AG09309 (cell line): Measurements from ENCODE around the gene ZSCAN25.
"Not testable (repeated sequence)": the region's sequence is repeated elsewhere in the genome, so short reads cannot be mapped to it uniquely, and the experiment has no call there.

Experiments
- DNase-seq: peaks from one replicate; pipeline ENCODE4 v3.0.0-alpha.2; 2010; ENCODE audit warnings: low read depth
- H3K4me3 ChIP-seq: 2 replicates; pipeline ENCODE4 v1.5.1; 2011; ENCODE audit warnings: mild to moderate bottlenecking, low read depth, low read length, moderate library complexity; ENCODE audit not compliant: control insufficient read depth
- CTCF ChIP-seq: IDR thresholded peaks from 2 replicates; pipeline ENCODE4 v1.5.1; 2011; ENCODE audit warnings: mild to moderate bottlenecking, low read depth, low read length, inconsistent platforms; ENCODE audit not compliant: insufficient read depth, control insufficient read depth; ENCODE audit errors: missing control alignments

The ZSCAN25 gene

GRCh38 chr7:99645590-99645989 is 28.8 kb downstream of the ZSCAN25 start:
- no peak for TF ChIP-seq CTCF
- no peak overlapping the region for H3K4me3 ChIP-seq
- DNase-seq, result no peak

- TF ChIP-seq CTCF, result no peak
- no peak for DNase-seq
- no peak overlapping the region for H3K4me3 ChIP-seq
Observed at GRCh38 chr7:99648843-99649242, 32.1 kb downstream of the ZSCAN25 start.

- DNase-seq, result no peak
Observed at GRCh38 chr7:99651290-99651689, 34.5 kb downstream of the ZSCAN25 start.

GRCh38 chr7:99652671-99653070 is 35.9 kb downstream of the ZSCAN25 start:
- no peak for TF ChIP-seq CTCF
- no peak for DNase-seq
- H3K4me3 ChIP-seq, result no peak overlapping the region

More at GRCh38 chr7:99651290-99651689, 34.5 kb downstream of the ZSCAN25 start:
- H3K4me3 ChIP-seq, result no peak overlapping the region
- no peak for TF ChIP-seq CTCF

- not testable (repeated sequence) for DNase-seq
Observed at GRCh38 chr7:99653269-99653668, 36.5 kb downstream of the ZSCAN25 start.

GRCh38 chr7:99653754-99654153 is 37.0 kb downstream of the ZSCAN25 start:
- DNase-seq, result no peak
- no peak overlapping the region for H3K4me3 ChIP-seq
- TF ChIP-seq CTCF, result no peak

More at GRCh38 chr7:99653269-99653668, 36.5 kb downstream of the ZSCAN25 start:
- H3K4me3 ChIP-seq, result not testable (repeated sequence)

GRCh38 chr7:99654626-99655025 is 37.9 kb downstream of the ZSCAN25 start:
- DNase-seq, H3K4me3 ChIP-seq: not testable (repeated sequence)

- not testable (repeated sequence) for DNase-seq, H3K4me3 ChIP-seq
Observed at GRCh38 chr7:99657879-99658278, 41.1 kb downstream of the ZSCAN25 start.
